Esophagus squamous epithelium (tissue), 4 donors: Measurements from ENCODE around the gene PRKCB.

ENCODE experiments used
- POLR2A ChIP-seq, 4 donors: fragments of 450-650 bp; IDR thresholded peaks; one replicate each; pipeline ENCODE4 v1.6.1; 2017; ENCODE audit warnings: antibody characterized with exemption in 4 of 4, mild to moderate bottlenecking in 4 of 4, moderate library complexity in 3 of 4
- TF ChIP-seq, protein P1 (sequence below), 6 experiments: fragments of 450-650 bp in 4 of 6; fragments of 200-600 bp in 2 of 6; sonication (generic) in 2 of 6; IDR thresholded peaks; one replicate each; pipeline ENCODE4 v1.5.1; 2016 to 2019; ENCODE audit warnings: antibody characterized with exemption in 6 of 6, mild to moderate bottlenecking in 4 of 6, moderate library complexity in 4 of 6

DNA sequence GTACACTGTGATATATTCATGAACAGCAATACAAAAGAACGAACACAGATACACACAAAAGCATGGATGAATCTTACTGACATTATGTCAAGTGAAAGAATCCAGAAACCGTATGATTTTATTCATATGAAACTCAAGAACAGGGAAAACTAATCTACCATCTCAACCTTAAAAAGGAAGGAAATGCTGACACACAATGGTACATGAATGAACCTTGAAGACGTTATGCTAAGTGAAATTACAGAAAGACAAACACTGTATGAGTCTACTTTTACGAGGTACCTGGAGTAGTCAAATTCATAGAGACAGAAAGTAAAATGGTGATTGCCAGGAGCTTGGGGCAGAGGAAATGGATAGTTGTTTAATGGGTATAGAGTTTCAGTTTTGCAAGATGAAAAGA is 8.7 kb upstream of the PRKCB start:
- TF ChIP-seq, protein P1, sequence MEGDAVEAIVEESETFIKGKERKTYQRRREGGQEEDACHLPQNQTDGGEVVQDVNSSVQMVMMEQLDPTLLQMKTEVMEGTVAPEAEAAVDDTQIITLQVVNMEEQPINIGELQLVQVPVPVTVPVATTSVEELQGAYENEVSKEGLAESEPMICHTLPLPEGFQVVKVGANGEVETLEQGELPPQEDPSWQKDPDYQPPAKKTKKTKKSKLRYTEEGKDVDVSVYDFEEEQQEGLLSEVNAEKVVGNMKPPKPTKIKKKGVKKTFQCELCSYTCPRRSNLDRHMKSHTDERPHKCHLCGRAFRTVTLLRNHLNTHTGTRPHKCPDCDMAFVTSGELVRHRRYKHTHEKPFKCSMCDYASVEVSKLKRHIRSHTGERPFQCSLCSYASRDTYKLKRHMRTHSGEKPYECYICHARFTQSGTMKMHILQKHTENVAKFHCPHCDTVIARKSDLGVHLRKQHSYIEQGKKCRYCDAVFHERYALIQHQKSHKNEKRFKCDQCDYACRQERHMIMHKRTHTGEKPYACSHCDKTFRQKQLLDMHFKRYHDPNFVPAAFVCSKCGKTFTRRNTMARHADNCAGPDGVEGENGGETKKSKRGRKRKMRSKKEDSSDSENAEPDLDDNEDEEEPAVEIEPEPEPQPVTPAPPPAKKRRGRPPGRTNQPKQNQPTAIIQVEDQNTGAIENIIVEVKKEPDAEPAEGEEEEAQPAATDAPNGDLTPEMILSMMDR (IDR thresholded peaks at IDR 0.05): no peak
- no peak for TF ChIP-seq POLR2A (IDR thresholded peaks at IDR 0.05)
